GM18861 (cell line): ENCODE results near the gene EIF4G3.
"Not testable (repeated sequence)": the region's sequence is repeated elsewhere in the genome, so short reads cannot be mapped to it uniquely, and the experiment has no call there.

Source experiments
- ATAC-seq: cut with Tn5 transposase; IDR thresholded peaks from one replicate; pipeline ENCODE4 v1.9.1; 2021; ENCODE audit not compliant: unreplicated experiment

Gene EIF4G3

GRCh38 chr1:21106709-21107108 lies 70.0 kb downstream of the EIF4G3 start:
- no peak for ATAC-seq

GRCh38 chr1:21106238-21106637 lies 70.5 kb downstream of the EIF4G3 start:
- ATAC-seq: no peak

GRCh38 chr1:21105807-21106206 lies 70.9 kb downstream of the EIF4G3 start:
- ATAC-seq: no peak

GRCh38 chr1:21104683-21105082 lies 72.0 kb downstream of the EIF4G3 start:
- ATAC-seq: no peak

GRCh38 chr1:21100481-21100921 lies 76.2 kb downstream of the EIF4G3 start:
- ATAC-seq: no peak

- ATAC-seq: no peak
Observed at GRCh38 chr1:21099869-21100131, 76.9 kb downstream of the EIF4G3 start.

GRCh38 chr1:21099034-21099868 lies 77.4 kb downstream of the EIF4G3 start:
- no peak for ATAC-seq

- ATAC-seq: no peak
Observed at GRCh38 chr1:21098186-21098915, 78.3 kb downstream of the EIF4G3 start.

- no peak for ATAC-seq
Observed at GRCh38 chr1:21097729-21098128, 79.0 kb downstream of the EIF4G3 start.

GRCh38 chr1:21095976-21096375 lies 80.7 kb downstream of the EIF4G3 start:
- no peak for ATAC-seq

GRCh38 chr1:21094282-21094681 lies 82.4 kb downstream of the EIF4G3 start:
- not testable (repeated sequence) for ATAC-seq

GRCh38 chr1:21093271-21093958 lies 83.3 kb downstream of the EIF4G3 start:
- not testable (repeated sequence) for ATAC-seq

GRCh38 chr1:21092545-21092944 lies 84.2 kb downstream of the EIF4G3 start:
- ATAC-seq: not testable (repeated sequence)

- ATAC-seq: not testable (repeated sequence)
Observed at GRCh38 chr1:21091053-21091690, 85.5 kb downstream of the EIF4G3 start.

- ATAC-seq: no peak
Observed at GRCh38 chr1:21090463-21090862, 86.2 kb downstream of the EIF4G3 start.

GRCh38 chr1:21089731-21090130 lies 87.0 kb downstream of the EIF4G3 start:
- no peak for ATAC-seq

- no peak for ATAC-seq
Observed at GRCh38 chr1:21089299-21089698, 87.4 kb downstream of the EIF4G3 start.

GRCh38 chr1:21084111-21084810 lies 92.4 kb downstream of the EIF4G3 start:
- no peak for ATAC-seq

- no peak for ATAC-seq
Observed at GRCh38 chr1:21082073-21082472, 94.6 kb downstream of the EIF4G3 start.

GRCh38 chr1:21077085-21077484 lies 99.6 kb downstream of the EIF4G3 start:
- no peak for ATAC-seq

- no peak for ATAC-seq
Observed at GRCh38 chr1:21072721-21073120, 104.0 kb downstream of the EIF4G3 start.
